Stomach smooth muscle (tissue), 2 donors: ENCODE results near the gene SPTLC3.

Experiments used
- H3K27ac ChIP-seq: one replicate; pipeline ENCODE4 v1.7.0; 2013; ENCODE audit warnings: mild to moderate bottlenecking, low read length, inconsistent platforms
- H3K27me3 ChIP-seq, 2 donors: one replicate each; pipeline ENCODE4 v1.7.0; 2013; ENCODE audit warnings: low read length in 2 of 2; ENCODE audit not compliant: insufficient read depth in 2 of 2, control insufficient read depth in 1 of 2
- H3K36me3 ChIP-seq, 2 donors: one replicate each; pipeline ENCODE4 v1.7.0; 2013; ENCODE audit warnings: low read length in 2 of 2; ENCODE audit not compliant: control insufficient read depth in 2 of 2, insufficient read depth in 2 of 2
- H3K4me1 ChIP-seq: one replicate; pipeline ENCODE4 v1.7.0; 2013; ENCODE audit warnings: low read length; ENCODE audit not compliant: control insufficient read depth, insufficient read depth
- H3K4me3 ChIP-seq, 2 donors: one replicate each; pipeline ENCODE4 v1.7.0; 2013; ENCODE audit warnings: low read length in 2 of 2
- H3K9ac ChIP-seq, 2 donors: one replicate each; pipeline ENCODE4 v1.7.0; 2013; ENCODE audit warnings: low read length in 2 of 2, mild to moderate bottlenecking in 1 of 2
- H3K9me3 ChIP-seq, 2 donors: one replicate each; pipeline ENCODE4 v1.7.0; 2013; ENCODE audit warnings: low read length in 2 of 2; ENCODE audit not compliant: control insufficient read depth in 2 of 2
- donor health status: healthy.
- donor health status: Pancreatic carcinoma.

Gene SPTLC3

GRCh38 chr20:13186043-13186774, 177.4 kb downstream of the SPTLC3 start:
- no peak overlapping the region for H3K4me3 ChIP-seq
- no peaks in the 10 kb centered on the region for H3K9me3 ChIP-seq
- no peak overlapping the region for H3K27ac ChIP-seq
- no peaks in the 10 kb centered on the region for H3K36me3 ChIP-seq
- no peaks in the 10 kb centered on the region for H3K4me1 ChIP-seq
- no peaks in the 10 kb centered on the region for H3K27me3 ChIP-seq
- no peak overlapping the region for H3K9ac ChIP-seq

- Histone ChIP-seq H3K4me1 (no peaks in the 10 kb centered on the region), H3K36me3 (no peaks in the 10 kb centered on the region), H3K4me3 (no peak overlapping the region), H3K9ac (no peak overlapping the region), H3K27ac (no peak overlapping the region), H3K9me3 (no peaks in the 10 kb centered on the region), H3K27me3 (no peaks in the 10 kb centered on the region)
Measured at GRCh38 chr20:13187899-13188298, 179.1 kb downstream of the SPTLC3 start.

- Histone ChIP-seq H3K4me1 (no peaks in the 10 kb centered on the region), H3K9ac (no peak overlapping the region), H3K27me3 (no peaks in the 10 kb centered on the region), H3K9me3 (no peaks in the 10 kb centered on the region), H3K4me3 (no peak overlapping the region), H3K36me3 (no peaks in the 10 kb centered on the region), H3K27ac (no peak overlapping the region)
Measured at GRCh38 chr20:13199279-13199678, 190.5 kb downstream of the SPTLC3 start.

- H3K4me1 ChIP-seq = no peaks in the 10 kb centered on the region
- no peaks in the 10 kb centered on the region for H3K36me3 ChIP-seq
- H3K9me3 ChIP-seq = no peaks in the 10 kb centered on the region
- peaks cover 0 to 2% of the 10 kb centered on the region in 2 donors for H3K27me3 ChIP-seq
- H3K27ac ChIP-seq = no peak overlapping the region
- H3K4me3 ChIP-seq = no peak overlapping the region
- no peak overlapping the region for H3K9ac ChIP-seq
Measured at GRCh38 chr20:13200767-13201500, 192.2 kb downstream of the SPTLC3 start.

GRCh38 chr20:13202565-13202964, 193.8 kb downstream of the SPTLC3 start:
- H3K9ac ChIP-seq = no peak overlapping the region
- peaks cover 0 to 2% of the 10 kb centered on the region in 2 donors for H3K27me3 ChIP-seq
- no peaks in the 10 kb centered on the region for H3K4me1 ChIP-seq
- H3K9me3 ChIP-seq = no peaks in the 10 kb centered on the region
- no peaks in the 10 kb centered on the region for H3K36me3 ChIP-seq
- no peak overlapping the region for H3K4me3 ChIP-seq
- no peak overlapping the region for H3K27ac ChIP-seq

- H3K27me3 ChIP-seq = peaks cover 0 to 2% of the 10 kb centered on the region in 2 donors
Measured at GRCh38 chr20:13205425-13205824, 196.7 kb downstream of the SPTLC3 start.

GRCh38 chr20:13205848-13206434, 197.2 kb downstream of the SPTLC3 start:
- Histone ChIP-seq H3K27ac (no peak overlapping the region), H3K36me3 (no peaks in the 10 kb centered on the region), H3K4me3 (no peak overlapping the region), H3K27me3 (peaks cover 0 to 2% of the 10 kb centered on the region in 2 donors), H3K9ac (no peak overlapping the region), H3K9me3 (no peaks in the 10 kb centered on the region), H3K4me1 (no peaks in the 10 kb centered on the region)

More at GRCh38 chr20:13205425-13205824, 196.7 kb downstream of the SPTLC3 start:
- Histone ChIP-seq H3K27ac (no peak overlapping the region), H3K36me3 (no peaks in the 10 kb centered on the region), H3K9ac (no peak overlapping the region), H3K4me1 (no peaks in the 10 kb centered on the region), H3K9me3 (no peaks in the 10 kb centered on the region), H3K4me3 (no peak overlapping the region)

- H3K9me3 ChIP-seq = no peaks in the 10 kb centered on the region
- no peak overlapping the region for H3K27ac ChIP-seq
- H3K9ac ChIP-seq = no peak overlapping the region
- H3K27me3 ChIP-seq = peaks cover 0 to 2% of the 10 kb centered on the region in 2 donors
- H3K36me3 ChIP-seq = no peaks in the 10 kb centered on the region
- no peaks in the 10 kb centered on the region for H3K4me1 ChIP-seq
- no peak overlapping the region for H3K4me3 ChIP-seq
Measured at GRCh38 chr20:13207016-13207415, 198.2 kb downstream of the SPTLC3 start.

- Histone ChIP-seq H3K9ac (no peak overlapping the region), H3K36me3 (no peaks in the 10 kb centered on the region), H3K9me3 (no peaks in the 10 kb centered on the region), H3K27ac (no peak overlapping the region), H3K27me3 (no peaks in the 10 kb centered on the region), H3K4me3 (no peak overlapping the region), H3K4me1 (no peaks in the 10 kb centered on the region)
Measured at GRCh38 chr20:13211956-13212618, 203.3 kb downstream of the SPTLC3 start.

GRCh38 chr20:13212750-13213149, 204.0 kb downstream of the SPTLC3 start:
- Histone ChIP-seq H3K27me3 (no peaks in the 10 kb centered on the region), H3K27ac (no peak overlapping the region), H3K9ac (no peak overlapping the region), H3K4me1 (no peaks in the 10 kb centered on the region), H3K36me3 (no peaks in the 10 kb centered on the region), H3K9me3 (no peaks in the 10 kb centered on the region), H3K4me3 (no peak overlapping the region)
